Lower leg skin (tissue), 4 donors: Measurements from ENCODE around the gene ARAP3. TPM values are rescaled to one million over a fixed set of nuclear protein-coding genes. Genes with fewer than 3 reads are reported as not detected.

Experiments
- DNase-seq, 2 donors: peaks; one replicate each; pipeline ENCODE4 v3.0.0-alpha.2; 2019; ENCODE audit warnings: low spot score in 2 of 2
- H3K4me3 ChIP-seq: fragments of 200-600 bp; sonication (generic); 2 replicates; pipeline ENCODE4 v1.5.1; 2017; ENCODE audit warnings: mild to moderate bottlenecking, low read depth; ENCODE audit not compliant: poor library complexity, severe bottlenecking
- CTCF ChIP-seq, 3 donors: fragments of 450-650 bp; IDR thresholded peaks; one replicate each; pipeline ENCODE4 v1.5.1; 2016; ENCODE audit warnings: antibody characterized with exemption in 3 of 3, mild to moderate bottlenecking in 3 of 3, moderate library complexity in 2 of 3
- POLR2A ChIP-seq, 2 donors: fragments of 450-650 bp; IDR thresholded peaks; one replicate each; pipeline ENCODE4 v1.6.1; 2016 to 2017; ENCODE audit warnings: antibody characterized with exemption in 2 of 2, mild to moderate bottlenecking in 1 of 2, moderate library complexity in 1 of 2
- WGBS, 2 donors: methylation state at CpG; one replicate each; pipeline ENCODE4 v1.1.5; 2018; 5-methylcytosine and 5-hydroxymethylcytosine counted together
- intact Hi-C: fragments of 100-400 bp; cut with DNase I; formaldehyde crosslinking; loops from one replicate; pipeline ENCODE4 v1.15.0; 2023; ENCODE audit warnings: low total_unique reads
- total RNA-seq, 4 donors: library from RNA; depleted of rRNA; stranded (reverse); fragments of >200 nt; gene quantifications; one replicate each; pipeline ENCODE4 v1.1.0, GENCODE V29; 2016

Gene ARAP3
- total RNA-seq, 4 donors from 2014 or later: 2.1 to 4.2 (median 3.7) TPM

- no peak overlapping the region for H3K4me3 ChIP-seq
- WGBS, 2 donors: 68 to 79% methylated on average over 1 of the region's 1 CpG
- intact Hi-C loops: loop anchor here (5.0 kb wide), 1 partner anchor 177 kb away; no protein-coding TSS in a partner anchor
- DNase-seq: no peak
- TF ChIP-seq POLR2A (IDR thresholded peaks at IDR 0.05) (no peak), CTCF (IDR thresholded peaks at IDR 0.05) (no peak)
Observed at GRCh38 chr5:141704782-141705297, 22.8 kb upstream of the ARAP3 start.

GRCh38 chr5:141703133-141703561 lies 21.1 kb upstream of the ARAP3 start:
- no peak overlapping the region for H3K4me3 ChIP-seq
- DNase-seq: no peak
- WGBS, 2 donors: 9 to 15% methylated on average over 16 of the region's 16 CpGs
- intact Hi-C loops: loop anchor here (5.0 kb wide), 1 partner anchor 179 kb away; no protein-coding TSS in a partner anchor
- TF ChIP-seq POLR2A (IDR thresholded peaks at IDR 0.05): no peak

GRCh38 chr5:141701360-141702119 lies 19.5 kb upstream of the ARAP3 start:
- no peak for TF ChIP-seq POLR2A (IDR thresholded peaks at IDR 0.05)
- no peak for TF ChIP-seq CTCF (IDR thresholded peaks at IDR 0.05)
- no peak for DNase-seq
- no peak overlapping the region for H3K4me3 ChIP-seq
- WGBS, 2 donors: 29 to 36% methylated on average over 15 to 16 of the region's 16 CpGs
- intact Hi-C loops: loop anchor here (5.0 kb wide), 1 partner anchor 181 kb away; no protein-coding TSS in a partner anchor

DNA sequence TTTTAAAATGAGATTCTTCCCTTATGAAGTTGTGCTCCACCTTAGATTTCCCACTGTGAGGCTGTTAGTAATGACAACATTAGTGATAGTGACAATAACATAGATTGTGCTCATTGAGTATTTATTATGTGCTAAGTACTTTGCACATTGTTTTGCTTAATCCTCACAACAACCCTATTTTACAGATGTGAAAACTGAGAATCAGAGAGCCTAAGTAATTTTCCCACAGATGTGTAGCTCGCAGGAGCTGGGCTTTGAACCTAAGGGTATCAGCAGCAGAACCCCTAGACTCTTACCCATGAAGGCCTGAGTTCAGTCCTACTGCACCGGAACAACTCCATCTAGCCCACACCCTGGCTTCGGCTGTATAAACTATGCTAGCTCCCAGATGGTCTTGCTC lies 15.6 kb upstream of the ARAP3 start:
- intact Hi-C loops: loop anchor here (10.0 kb wide), 1 partner anchor 447 kb away; no protein-coding TSS in a partner anchor
- no peak for TF ChIP-seq POLR2A (IDR thresholded peaks at IDR 0.05)
- TF ChIP-seq CTCF (IDR thresholded peaks at IDR 0.05): no peak

GRCh38 chr5:141696431-141696830 lies 14.4 kb upstream of the ARAP3 start:
- no peak overlapping the region for H3K4me3 ChIP-seq
- WGBS, 2 donors: 75 to 87% methylated on average over 2 of the region's 2 CpGs
- TF ChIP-seq CTCF (IDR thresholded peaks at IDR 0.05): no peak
- no peak for TF ChIP-seq POLR2A (IDR thresholded peaks at IDR 0.05)
- intact Hi-C loops: loop anchor here (10.0 kb wide), 1 partner anchor 448 kb away; no protein-coding TSS in a partner anchor
- no peak for DNase-seq

More for the DNA sequence above, 15.6 kb upstream of the ARAP3 start:
- WGBS, 2 donors: 86 to 96% methylated on average over 3 of the region's 3 CpGs
- no peak for DNase-seq
- no peak overlapping the region for H3K4me3 ChIP-seq

DNA sequence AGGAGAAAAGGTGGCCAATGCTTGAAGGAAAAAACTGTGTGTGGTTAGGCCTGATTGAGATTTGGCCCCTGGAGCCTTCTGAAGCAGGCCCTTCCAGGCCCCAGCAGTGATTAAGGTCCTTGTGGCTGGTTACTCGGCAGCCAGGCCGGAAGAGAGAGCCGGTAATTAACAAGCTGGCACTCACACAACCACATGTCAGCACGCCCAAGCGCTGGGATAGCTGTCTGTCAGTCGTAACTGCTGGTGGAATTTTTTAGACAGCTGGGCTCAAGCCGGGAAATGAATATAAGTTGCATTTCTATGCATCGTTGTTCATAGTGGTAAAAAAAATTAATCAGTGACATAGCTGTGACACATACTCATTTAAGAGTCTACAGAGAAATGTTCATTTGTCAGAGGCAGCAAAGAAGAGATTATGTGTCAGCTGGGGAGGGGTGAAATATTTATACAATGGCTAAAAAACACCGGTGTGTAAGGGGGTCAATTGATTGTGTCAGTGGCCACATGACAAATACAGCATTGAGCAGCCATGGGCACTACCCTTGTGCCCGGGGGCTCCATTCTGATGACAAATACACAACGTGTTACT lies 13.7 kb upstream of the ARAP3 start:
- WGBS, 2 donors: 42 to 46% methylated on average over 11 of the region's 11 CpGs
- no peak overlapping the region for H3K4me3 ChIP-seq
- DNase-seq: no peak
- TF ChIP-seq CTCF (IDR thresholded peaks at IDR 0.05) (no peak), POLR2A (IDR thresholded peaks at IDR 0.05) (no peak)
- intact Hi-C loops: loop anchor here (10.0 kb wide), 1 partner anchor 449 kb away; no protein-coding TSS in a partner anchor
